Measurements from ENCODE around the gene ARPC4.

The ARPC4 gene

DNA sequence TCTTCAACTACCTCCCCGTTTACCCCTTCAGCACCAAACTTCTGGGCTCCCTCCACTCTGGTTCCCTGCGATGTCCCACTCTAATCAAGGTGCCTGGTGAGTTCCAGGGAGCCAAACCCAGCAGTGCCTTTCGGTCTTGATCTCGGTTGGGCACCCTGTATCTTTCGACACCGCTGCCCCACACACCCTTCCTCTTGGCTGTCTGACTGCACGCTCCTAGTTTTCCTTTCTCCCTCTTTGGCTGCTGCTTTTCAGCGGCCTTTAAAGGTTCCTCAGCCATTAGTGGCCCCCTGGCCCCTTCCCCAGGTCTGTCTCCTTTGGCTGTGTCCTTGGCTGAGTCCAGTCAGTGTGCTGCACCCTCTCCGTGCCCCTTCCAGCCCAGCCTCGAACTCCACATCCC, 18.0 kb downstream of the ARPC4 start:
- H3K27ac ChIP-seq (ENCODE audit: low read depth, low read length): peak overlapping the region; percentile 89

DNA sequence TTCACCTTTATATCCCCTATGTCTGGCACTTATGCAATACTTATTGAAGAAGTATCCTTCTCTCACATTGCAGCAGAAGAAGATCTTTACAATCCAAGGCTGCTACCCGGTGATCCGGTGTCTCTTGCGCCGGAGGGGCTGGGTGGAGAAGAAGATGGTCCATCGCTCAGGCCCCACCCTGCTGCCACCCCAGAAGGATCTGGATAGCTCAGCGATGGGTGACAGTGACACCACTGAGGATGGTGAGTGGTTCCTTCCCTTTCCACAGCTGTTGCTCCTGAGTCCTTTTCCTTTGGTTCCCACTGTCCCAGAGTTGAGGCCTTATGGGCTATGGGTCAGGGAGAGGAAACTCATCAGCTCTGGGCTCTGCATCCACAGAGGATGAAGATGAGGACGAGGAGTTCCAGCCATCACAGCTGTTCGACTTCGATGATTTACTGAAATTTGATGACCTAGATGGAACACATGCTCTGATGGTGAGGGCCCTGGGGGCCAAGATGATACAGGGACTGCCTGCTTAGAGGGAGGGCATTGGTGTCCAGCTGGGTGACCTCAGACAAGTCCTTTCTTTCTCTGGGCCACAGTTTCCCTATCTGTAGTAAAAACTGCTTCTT, 20.1 kb downstream of the ARPC4 start:
- H3K36me3 ChIP-seq (ENCODE audit: control insufficient read depth in 5 of 5, insufficient read depth in 5 of 5, low read length in 5 of 5): peaks cover 0 to 22% (median 17%) of the 10 kb centered on the region in 5 donors
- peaks cover 0 to 22% (median 18%) of the 10 kb centered on the region in 5 donors for H3K4me1 ChIP-seq (ENCODE audit: control insufficient read depth in 5 of 5, insufficient read depth in 5 of 5, low read length in 5 of 5)
- H3K9me3 ChIP-seq (ENCODE audit: control insufficient read depth in 5 of 5, low read length in 5 of 5): no peaks in the 10 kb centered on the region
- no peak overlapping the region for H3K27ac ChIP-seq (ENCODE audit: low read depth, low read length)
- H3K9ac ChIP-seq (ENCODE audit: low read length in 5 of 5): no peak overlapping the region
- H3K4me3 ChIP-seq (ENCODE audit: low read depth in 1 of 5, low read length in 5 of 5): no peak overlapping the region
- no peaks in the 10 kb centered on the region for H3K27me3 ChIP-seq (ENCODE audit: control insufficient read depth in 5 of 5, insufficient read depth in 4 of 5, low read length in 5 of 5)

More for the DNA sequence above, 18.0 kb downstream of the ARPC4 start:
- Histone ChIP-seq H3K4me3 (ENCODE audit: low read depth in 1 of 5, low read length in 5 of 5) (peak overlapping the region; percentile 74 to 88 (median 76)), H3K36me3 (ENCODE audit: control insufficient read depth in 5 of 5, insufficient read depth in 5 of 5, low read length in 5 of 5) (peaks cover 0 to 33% (median 28%) of the 10 kb centered on the region in 5 donors), H3K27me3 (ENCODE audit: control insufficient read depth in 5 of 5, insufficient read depth in 4 of 5, low read length in 5 of 5) (no peaks in the 10 kb centered on the region), H3K9me3 (ENCODE audit: control insufficient read depth in 5 of 5, low read length in 5 of 5) (no peaks in the 10 kb centered on the region), H3K4me1 (ENCODE audit: control insufficient read depth in 5 of 5, insufficient read depth in 5 of 5, low read length in 5 of 5) (peaks cover 0 to 22% (median 18%) of the 10 kb centered on the region in 5 donors), H3K9ac (ENCODE audit: low read length in 5 of 5) (peak overlapping the region; percentile 38 to 85 (median 75))

DNA sequence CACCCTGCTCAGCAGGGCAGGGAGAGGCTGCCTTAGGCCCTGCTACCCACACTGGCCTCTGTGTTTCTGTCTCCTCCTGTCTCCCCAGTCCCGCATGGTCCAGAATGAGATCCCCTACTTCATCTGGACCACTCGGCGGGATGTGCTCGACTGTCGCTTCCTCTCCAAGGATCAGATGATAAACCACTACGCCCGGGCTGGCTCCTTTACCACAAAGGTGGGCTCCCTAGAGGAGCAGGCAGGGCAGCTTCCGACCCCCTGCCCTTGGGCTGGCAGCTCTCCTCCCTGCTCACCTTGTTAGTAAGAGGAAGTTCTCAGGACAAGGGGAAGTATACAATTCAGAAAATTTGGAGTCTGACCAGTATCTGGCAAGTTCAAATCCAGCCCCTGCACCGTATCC, 23.1 kb downstream of the ARPC4 start:
- H3K27ac ChIP-seq (ENCODE audit: low read depth, low read length): no peak overlapping the region
- peaks cover 0 to 36% (median 30%) of the 10 kb centered on the region in 5 donors for H3K36me3 ChIP-seq (ENCODE audit: control insufficient read depth in 5 of 5, insufficient read depth in 5 of 5, low read length in 5 of 5)

GRCh38 chr3:9817436-9817835, 24.6 kb downstream of the ARPC4 start:
- Histone ChIP-seq H3K9me3 (ENCODE audit: control insufficient read depth in 5 of 5, low read length in 5 of 5) (no peaks in the 10 kb centered on the region), H3K9ac (ENCODE audit: low read length in 5 of 5) (no peak overlapping the region), H3K4me1 (ENCODE audit: control insufficient read depth in 5 of 5, insufficient read depth in 5 of 5, low read length in 5 of 5) (no peaks in the 10 kb centered on the region), H3K36me3 (ENCODE audit: control insufficient read depth in 5 of 5, insufficient read depth in 5 of 5, low read length in 5 of 5) (peaks cover 0 to 39% (median 30%) of the 10 kb centered on the region in 5 donors), H3K27me3 (ENCODE audit: control insufficient read depth in 5 of 5, insufficient read depth in 4 of 5, low read length in 5 of 5) (no peaks in the 10 kb centered on the region), H3K27ac (ENCODE audit: low read depth, low read length) (no peak overlapping the region), H3K4me3 (ENCODE audit: low read depth in 1 of 5, low read length in 5 of 5) (no peak overlapping the region)

More for the DNA sequence above, 23.1 kb downstream of the ARPC4 start:
- H3K4me1 ChIP-seq (ENCODE audit: control insufficient read depth in 5 of 5, insufficient read depth in 5 of 5, low read length in 5 of 5): peaks cover 0 to 5% (median 3%) of the 10 kb centered on the region in 5 donors
- no peaks in the 10 kb centered on the region for H3K9me3 ChIP-seq (ENCODE audit: control insufficient read depth in 5 of 5, low read length in 5 of 5)
- no peak overlapping the region for H3K4me3 ChIP-seq (ENCODE audit: low read depth in 1 of 5, low read length in 5 of 5)
- H3K27me3 ChIP-seq (ENCODE audit: control insufficient read depth in 5 of 5, insufficient read depth in 4 of 5, low read length in 5 of 5): no peaks in the 10 kb centered on the region
- no peak overlapping the region for H3K9ac ChIP-seq (ENCODE audit: low read length in 5 of 5)

DNA sequence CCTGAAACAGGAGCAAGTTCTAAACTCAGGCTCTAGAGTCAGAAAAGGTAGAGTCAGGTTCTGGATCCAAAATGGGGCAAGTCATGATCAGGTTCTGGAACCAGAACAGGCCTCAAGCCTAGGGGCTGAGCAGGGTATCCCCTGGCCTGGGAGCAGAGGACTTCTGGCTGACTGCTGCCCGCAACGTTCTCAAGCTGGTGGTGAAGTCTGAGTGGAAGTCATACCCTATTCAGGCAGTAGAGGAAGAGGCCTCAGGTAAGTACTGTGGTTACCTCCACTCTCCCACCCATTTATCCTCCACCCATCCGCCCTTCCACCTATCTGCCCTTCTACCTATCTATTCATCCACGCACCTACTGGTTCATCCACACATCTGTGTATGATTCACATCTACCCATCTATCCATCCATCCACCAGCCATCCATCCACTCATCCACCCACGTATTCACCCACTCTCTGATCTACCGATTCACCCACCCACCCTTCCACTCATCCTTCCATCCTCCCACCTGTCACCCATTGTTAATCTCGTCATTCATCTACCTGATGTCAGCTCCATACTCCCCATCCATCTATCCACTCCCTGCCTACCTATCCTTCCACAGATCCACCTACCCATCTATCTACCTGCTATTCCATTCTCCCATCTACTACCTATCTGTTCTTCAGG, 25.9 kb downstream of the ARPC4 start:
- H3K9ac ChIP-seq (ENCODE audit: low read length in 5 of 5): no peak overlapping the region
- H3K27ac ChIP-seq (ENCODE audit: low read depth, low read length): no peak overlapping the region
- no peak overlapping the region for H3K4me3 ChIP-seq (ENCODE audit: low read depth in 1 of 5, low read length in 5 of 5)
- H3K36me3 ChIP-seq (ENCODE audit: control insufficient read depth in 5 of 5, insufficient read depth in 5 of 5, low read length in 5 of 5): peaks cover 0 to 32% (median 21%) of the 10 kb centered on the region in 5 donors
- no peaks in the 10 kb centered on the region for H3K4me1 ChIP-seq (ENCODE audit: control insufficient read depth in 5 of 5, insufficient read depth in 5 of 5, low read length in 5 of 5)
- H3K27me3 ChIP-seq (ENCODE audit: control insufficient read depth in 5 of 5, insufficient read depth in 4 of 5, low read length in 5 of 5): no peaks in the 10 kb centered on the region
- no peaks in the 10 kb centered on the region for H3K9me3 ChIP-seq (ENCODE audit: control insufficient read depth in 5 of 5, low read length in 5 of 5)

GRCh38 chr3:9820543-9820942, 27.7 kb downstream of the ARPC4 start:
- H3K4me3 ChIP-seq (ENCODE audit: low read depth in 1 of 5, low read length in 5 of 5): no peak overlapping the region
- peaks cover 0 to 32% (median 17%) of the 10 kb centered on the region in 5 donors for H3K36me3 ChIP-seq (ENCODE audit: control insufficient read depth in 5 of 5, insufficient read depth in 5 of 5, low read length in 5 of 5)
- no peaks in the 10 kb centered on the region for H3K4me1 ChIP-seq (ENCODE audit: control insufficient read depth in 5 of 5, insufficient read depth in 5 of 5, low read length in 5 of 5)
- no peak overlapping the region for H3K9ac ChIP-seq (ENCODE audit: low read length in 5 of 5)
- no peak overlapping the region for H3K27ac ChIP-seq (ENCODE audit: low read depth, low read length)
- no peaks in the 10 kb centered on the region for H3K9me3 ChIP-seq (ENCODE audit: control insufficient read depth in 5 of 5, low read length in 5 of 5)
- no peaks in the 10 kb centered on the region for H3K27me3 ChIP-seq (ENCODE audit: control insufficient read depth in 5 of 5, insufficient read depth in 4 of 5, low read length in 5 of 5)

DNA sequence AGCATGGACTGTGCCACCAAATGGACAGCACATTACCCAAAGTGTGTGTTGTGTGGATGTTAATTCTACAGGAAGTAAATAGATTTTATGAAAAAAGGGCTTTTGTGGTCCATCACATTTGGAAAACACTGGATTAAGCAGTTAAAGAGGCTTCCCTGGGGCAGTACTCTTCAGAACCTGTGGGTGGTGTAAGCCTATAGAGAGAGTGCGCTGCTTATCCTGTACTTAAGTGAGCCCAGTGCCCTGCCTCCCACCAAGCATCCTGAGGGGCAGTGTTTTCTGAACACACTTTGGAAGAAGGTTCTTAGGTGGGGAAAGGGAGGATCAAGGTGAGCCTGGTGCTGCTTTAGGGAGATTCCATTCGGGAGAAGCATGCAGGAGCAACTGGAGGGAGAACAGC, 28.1 kb downstream of the ARPC4 start:
- Histone ChIP-seq H3K36me3 (ENCODE audit: control insufficient read depth in 5 of 5, insufficient read depth in 5 of 5, low read length in 5 of 5) (peaks cover 0 to 29% (median 18%) of the 10 kb centered on the region in 5 donors), H3K9me3 (ENCODE audit: control insufficient read depth in 5 of 5, low read length in 5 of 5) (no peaks in the 10 kb centered on the region), H3K27ac (ENCODE audit: low read depth, low read length) (no peak overlapping the region), H3K9ac (ENCODE audit: low read length in 5 of 5) (no peak overlapping the region), H3K4me3 (ENCODE audit: low read depth in 1 of 5, low read length in 5 of 5) (no peak overlapping the region), H3K4me1 (ENCODE audit: control insufficient read depth in 5 of 5, insufficient read depth in 5 of 5, low read length in 5 of 5) (no peaks in the 10 kb centered on the region), H3K27me3 (ENCODE audit: control insufficient read depth in 5 of 5, insufficient read depth in 4 of 5, low read length in 5 of 5) (no peaks in the 10 kb centered on the region)

DNA sequence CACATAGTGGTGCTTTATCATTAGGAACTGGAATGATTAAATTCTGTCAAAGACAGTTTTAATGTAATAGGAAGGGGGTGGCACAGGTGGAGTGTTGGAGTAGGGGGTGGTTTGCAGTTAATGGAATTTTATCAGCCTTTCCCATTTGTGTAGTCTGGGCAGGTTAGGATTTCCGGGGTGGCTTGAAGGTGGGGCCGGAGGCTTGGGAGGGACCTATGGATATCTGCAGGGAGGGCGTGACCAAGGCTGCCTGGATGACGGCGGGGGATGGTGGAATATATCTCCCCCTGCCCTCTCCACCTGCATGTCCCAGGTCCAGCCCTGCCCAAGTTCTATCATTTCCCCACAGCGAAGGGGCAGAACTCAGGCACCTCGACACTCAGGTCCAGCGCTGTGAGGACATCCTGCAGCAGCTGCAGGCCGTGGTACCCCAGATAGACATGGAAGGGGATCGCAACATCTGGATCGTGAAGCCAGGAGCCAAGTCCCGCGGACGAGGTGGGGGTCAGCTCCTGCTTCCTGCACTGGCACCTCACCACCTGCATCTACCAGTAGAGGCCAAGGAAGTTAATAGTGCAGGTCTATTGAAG, 32.7 kb downstream of the ARPC4 start:
- no peaks in the 10 kb centered on the region for H3K4me1 ChIP-seq (ENCODE audit: control insufficient read depth in 5 of 5, insufficient read depth in 5 of 5, low read length in 5 of 5)
- H3K27ac ChIP-seq (ENCODE audit: low read depth, low read length): no peak overlapping the region
- H3K4me3 ChIP-seq (ENCODE audit: low read depth in 1 of 5, low read length in 5 of 5): no peak overlapping the region
- no peaks in the 10 kb centered on the region for H3K9me3 ChIP-seq (ENCODE audit: control insufficient read depth in 5 of 5, low read length in 5 of 5)
- peaks cover 0 to 27% (median 22%) of the 10 kb centered on the region in 5 donors for H3K36me3 ChIP-seq (ENCODE audit: control insufficient read depth in 5 of 5, insufficient read depth in 5 of 5, low read length in 5 of 5)
- no peak overlapping the region for H3K9ac ChIP-seq (ENCODE audit: low read length in 5 of 5)
- no peaks in the 10 kb centered on the region for H3K27me3 ChIP-seq (ENCODE audit: control insufficient read depth in 5 of 5, insufficient read depth in 4 of 5, low read length in 5 of 5)

DNA sequence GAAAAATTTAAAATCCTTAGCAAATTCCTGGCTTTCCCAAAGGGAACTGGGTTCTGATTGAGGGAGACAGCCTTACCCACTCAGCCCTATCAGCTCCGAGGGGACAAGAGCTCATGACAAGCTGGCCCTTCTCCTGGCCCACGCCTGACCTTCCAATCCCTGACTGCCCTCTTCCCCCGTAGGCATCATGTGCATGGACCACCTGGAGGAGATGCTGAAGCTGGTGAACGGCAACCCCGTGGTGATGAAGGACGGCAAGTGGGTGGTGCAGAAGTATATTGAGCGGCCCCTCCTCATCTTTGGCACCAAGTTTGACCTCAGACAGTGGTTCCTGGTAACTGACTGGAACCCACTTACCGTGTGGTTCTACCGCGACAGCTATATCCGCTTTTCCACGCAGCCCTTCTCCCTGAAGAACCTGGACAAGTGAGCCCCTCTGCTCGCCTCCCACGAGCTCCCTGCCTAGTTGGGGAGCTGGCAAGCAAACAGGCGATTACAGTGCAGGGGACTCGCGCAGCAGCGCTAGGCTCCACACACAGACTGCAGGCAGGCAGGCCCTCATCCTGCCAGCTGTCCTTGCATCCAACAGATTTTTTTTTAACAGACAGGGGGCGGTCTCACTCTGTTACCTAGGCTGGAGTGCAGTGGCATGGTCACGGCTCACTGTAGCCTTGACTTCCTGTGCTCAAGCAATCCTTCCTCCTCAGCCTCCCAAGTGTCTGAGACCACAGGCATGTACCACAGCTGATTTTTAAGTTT, 34.1 kb downstream of the ARPC4 start:
- no peak overlapping the region for H3K9ac ChIP-seq (ENCODE audit: low read length in 5 of 5)
- no peaks in the 10 kb centered on the region for H3K9me3 ChIP-seq (ENCODE audit: control insufficient read depth in 5 of 5, low read length in 5 of 5)
- no peaks in the 10 kb centered on the region for H3K27me3 ChIP-seq (ENCODE audit: control insufficient read depth in 5 of 5, insufficient read depth in 4 of 5, low read length in 5 of 5)
- peaks cover 0 to 28% (median 22%) of the 10 kb centered on the region in 5 donors for H3K36me3 ChIP-seq (ENCODE audit: control insufficient read depth in 5 of 5, insufficient read depth in 5 of 5, low read length in 5 of 5)
- no peak overlapping the region for H3K4me3 ChIP-seq (ENCODE audit: low read depth in 1 of 5, low read length in 5 of 5)
- H3K4me1 ChIP-seq (ENCODE audit: control insufficient read depth in 5 of 5, insufficient read depth in 5 of 5, low read length in 5 of 5): no peaks in the 10 kb centered on the region
- no peak overlapping the region for H3K27ac ChIP-seq (ENCODE audit: low read depth, low read length)

Data from subcutaneous abdominal adipose tissue (tissue), 5 donors.